HUES6 (cell line): ENCODE data around the gene BCL7C.
"Not testable (repeated sequence)": the region's sequence is repeated elsewhere in the genome, so short reads cannot be mapped to it uniquely, and the experiment has no call there.

ENCODE experiments used
- H3K27ac ChIP-seq: 2 replicates; pipeline ENCODE4 v1.7.0; 2013; ENCODE audit warnings: low read depth, mild to moderate bottlenecking, low read length, inconsistent platforms
- H3K27me3 ChIP-seq: 2 replicates; pipeline ENCODE4 v1.6.1; 2013; ENCODE audit warnings: low read length; ENCODE audit not compliant: control insufficient read depth, insufficient read depth
- H3K36me3 ChIP-seq: 2 replicates; pipeline ENCODE4 v1.6.1; 2013; ENCODE audit warnings: low read length; ENCODE audit not compliant: control insufficient read depth, insufficient read depth
- H3K4me1 ChIP-seq: 2 replicates; pipeline ENCODE4 v1.6.1; 2013; ENCODE audit warnings: low read length; ENCODE audit not compliant: control insufficient read depth, insufficient read depth
- H3K4me3 ChIP-seq: 2 replicates; pipeline ENCODE4 v1.5.1; 2013; ENCODE audit warnings: low read depth, low read length
- H3K9ac ChIP-seq: one replicate; pipeline ENCODE4 v1.6.1; 2013; ENCODE audit warnings: mild to moderate bottlenecking, low read length
- H3K9me3 ChIP-seq: 2 replicates; pipeline ENCODE4 v1.6.1; 2013; ENCODE audit warnings: low read depth, low read length; ENCODE audit not compliant: control insufficient read depth, insufficient read depth

BCL7C gene

DNA sequence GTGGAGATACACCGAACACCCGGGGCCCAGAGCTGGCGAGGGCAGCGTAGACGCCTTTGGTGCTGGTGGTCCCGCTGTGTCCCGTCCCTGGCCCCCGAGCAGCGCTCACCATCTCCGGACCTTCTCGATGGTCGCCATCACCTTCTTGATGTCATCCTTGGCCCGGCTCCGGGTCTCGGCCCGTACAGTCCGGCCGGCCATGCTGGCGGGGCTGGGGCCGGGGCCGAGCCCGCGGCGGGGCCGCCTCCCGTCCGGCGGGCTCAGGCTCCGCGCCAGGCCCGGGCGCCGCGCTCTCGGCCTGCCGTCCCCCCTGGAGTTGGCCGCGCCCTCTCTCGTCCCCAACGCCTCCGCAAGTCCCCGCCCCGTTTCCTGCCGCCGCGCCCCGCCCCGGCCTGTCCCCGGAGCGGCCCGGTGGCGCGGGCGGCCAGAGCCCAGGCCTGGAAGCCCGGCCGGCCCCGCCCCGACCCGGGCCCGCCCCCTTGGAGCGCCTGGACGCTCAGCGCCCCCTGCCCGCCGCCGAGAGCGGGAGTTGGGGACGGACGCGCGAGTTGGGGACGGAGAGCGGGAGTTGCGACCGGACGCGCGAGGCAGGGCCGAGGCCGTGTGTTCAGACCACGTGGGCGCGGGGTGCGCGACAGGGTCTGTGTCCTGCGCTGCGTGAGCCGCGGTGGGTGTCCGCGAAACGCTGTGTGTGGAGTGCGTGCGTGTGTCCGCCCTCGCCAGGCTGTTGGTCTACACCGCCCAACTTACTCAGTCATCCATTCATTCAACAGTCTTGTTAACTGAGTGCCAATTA, at the start of gene BCL7C:
Gene BCL7C, minus strand, starts transcription at position 334 of the 796 bp plus-strand sequence. Its CDS starts 133 bp downstream, at position 201.
- Histone ChIP-seq H3K9ac (peak within 1 kb of the TSS; percentile 94), H3K36me3 (peaks cover 8% of the 10 kb centered on the region), H3K27me3 (peaks cover 12% of the 10 kb centered on the region; the same call in 1 of the 2 replicates), H3K9me3 (no peaks in the 10 kb centered on the region), H3K4me3 (peak within 1 kb of the TSS; percentile 87), H3K4me1 (peaks cover 27% of the 10 kb centered on the region), H3K27ac (no peak within 1 kb of the TSS; the same call in 1 of the 2 replicates)

DNA sequence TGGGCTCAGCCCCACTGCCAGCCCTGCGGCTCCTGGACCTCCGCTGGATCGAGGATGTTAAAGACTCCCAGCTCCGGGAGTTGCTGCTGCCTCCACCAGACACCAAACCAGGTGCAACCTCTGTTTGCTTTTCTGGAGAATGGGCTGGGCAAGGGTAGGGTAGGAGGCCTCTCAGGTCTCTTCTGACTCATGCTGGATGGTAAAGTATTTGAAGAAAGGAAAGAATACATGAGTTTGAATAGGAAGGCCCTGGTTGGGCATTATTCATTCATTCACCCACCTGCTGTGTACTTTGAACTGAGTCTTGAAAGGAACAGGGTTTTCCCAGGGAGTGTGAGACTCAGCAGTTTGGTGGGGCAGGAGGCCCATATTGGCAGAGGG, 48.5 kb upstream of the BCL7C start:
- Histone ChIP-seq H3K27ac (no peak overlapping the region), H3K4me1 (peaks cover 19% of the 10 kb centered on the region), H3K27me3 (no peaks in the 10 kb centered on the region), H3K4me3 (no peak overlapping the region), H3K9me3 (no peaks in the 10 kb centered on the region), H3K36me3 (peaks cover 54% of the 10 kb centered on the region), H3K9ac (peak overlapping the region; percentile 27)

DNA sequence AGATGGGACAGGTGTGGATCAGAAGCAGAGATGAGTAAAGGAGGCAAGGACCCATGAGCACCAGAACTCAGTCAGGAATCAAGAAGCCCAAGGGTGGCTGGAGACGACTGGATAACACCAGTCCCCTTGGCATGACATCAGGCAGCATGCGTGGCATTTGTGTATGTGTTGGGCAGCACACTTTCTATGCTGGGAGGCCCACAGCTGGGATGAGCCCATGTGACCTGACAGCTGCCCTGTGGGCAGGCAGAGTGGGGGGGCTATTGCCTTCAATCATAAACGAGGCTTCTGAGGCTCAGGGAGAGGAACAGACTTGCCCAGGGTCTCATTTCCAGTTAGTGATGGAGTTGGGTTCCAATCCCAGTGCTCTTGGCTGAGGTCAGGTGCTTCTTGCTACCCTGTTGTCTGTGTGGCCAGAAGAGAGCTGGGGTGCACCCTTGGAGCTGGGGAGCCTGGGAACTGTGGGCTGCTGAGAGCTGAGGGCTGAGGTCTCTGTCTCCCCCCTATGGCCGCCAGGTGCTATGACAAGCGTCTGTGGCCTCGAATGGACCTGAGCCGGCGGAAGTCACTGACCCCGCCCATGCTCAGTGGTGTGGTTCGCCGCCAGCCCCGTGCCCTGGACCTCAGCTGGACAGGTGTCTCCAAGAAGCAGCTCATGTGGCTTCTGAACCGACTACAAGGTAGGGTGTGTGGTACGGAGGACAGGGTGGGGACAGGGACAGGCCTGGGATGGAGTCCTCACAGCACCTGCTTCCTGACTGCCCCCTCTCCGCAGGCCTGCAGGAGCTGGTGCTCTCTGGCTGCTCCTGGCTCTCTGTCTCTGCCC, 47.9 kb upstream of the BCL7C start:
- H3K9ac ChIP-seq, result peak overlapping the region; percentile 27
- H3K36me3 ChIP-seq, result peaks cover 56% of the 10 kb centered on the region
- H3K9me3 ChIP-seq, result no peaks in the 10 kb centered on the region
- peak overlapping the region; percentile 5; the same call in 1 of the 2 replicates for H3K4me3 ChIP-seq
- H3K4me1 ChIP-seq, result peaks cover 14% of the 10 kb centered on the region
- H3K27me3 ChIP-seq, result no peaks in the 10 kb centered on the region
- no peak overlapping the region for H3K27ac ChIP-seq

DNA sequence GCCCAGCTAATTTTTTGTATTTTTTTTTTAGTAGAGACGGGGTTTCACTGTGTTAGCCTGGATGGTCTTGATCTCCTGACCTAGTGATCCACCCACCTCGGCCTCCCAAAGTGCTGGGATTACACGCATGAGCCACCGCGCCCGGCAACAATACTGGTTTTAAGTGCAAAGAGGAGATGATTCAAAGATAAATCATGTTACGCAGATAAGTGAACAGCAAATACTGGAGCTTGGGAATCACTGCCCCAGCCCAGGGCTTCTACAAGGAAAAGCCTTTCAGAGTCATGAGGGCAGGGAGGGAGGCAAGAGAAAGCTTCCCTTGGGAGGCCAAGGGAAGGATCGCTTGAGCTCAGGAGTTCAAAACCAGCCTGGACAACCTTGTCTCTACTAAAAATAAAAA, 45.7 kb upstream of the BCL7C start:
- H3K27ac ChIP-seq, H3K4me3 ChIP-seq, H3K9me3 ChIP-seq, H3K9ac ChIP-seq, H3K27me3 ChIP-seq: not testable (repeated sequence)
- Histone ChIP-seq H3K36me3 (peaks cover 57% of the 10 kb centered on the region), H3K4me1 (peaks cover 14% of the 10 kb centered on the region)

DNA sequence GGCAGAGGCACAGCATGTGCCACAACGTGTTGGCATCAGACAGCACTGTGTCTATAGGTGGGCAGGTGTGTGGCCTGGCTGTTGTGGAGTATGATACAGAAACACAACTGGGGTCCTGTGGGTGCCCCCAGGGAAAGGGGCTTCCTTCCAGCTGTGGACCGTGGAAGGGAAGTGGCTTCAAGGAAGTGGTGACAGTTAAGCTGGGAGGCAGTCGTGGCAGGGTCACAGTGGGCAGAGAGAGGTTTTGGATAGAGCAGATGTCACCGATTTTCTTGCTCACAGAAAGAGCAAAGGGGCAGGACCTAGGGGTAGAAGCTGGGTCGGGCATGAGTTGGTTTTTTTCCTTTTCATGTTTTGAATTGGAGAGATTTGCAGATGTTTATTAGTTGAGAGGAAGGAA, 43.8 kb upstream of the BCL7C start:
- Histone ChIP-seq H3K27ac (no peak overlapping the region), H3K4me1 (peaks cover 12% of the 10 kb centered on the region), H3K27me3 (no peaks in the 10 kb centered on the region), H3K4me3 (no peak overlapping the region), H3K9me3 (no peaks in the 10 kb centered on the region), H3K36me3 (peaks cover 44% of the 10 kb centered on the region), H3K9ac (no peak overlapping the region)

DNA sequence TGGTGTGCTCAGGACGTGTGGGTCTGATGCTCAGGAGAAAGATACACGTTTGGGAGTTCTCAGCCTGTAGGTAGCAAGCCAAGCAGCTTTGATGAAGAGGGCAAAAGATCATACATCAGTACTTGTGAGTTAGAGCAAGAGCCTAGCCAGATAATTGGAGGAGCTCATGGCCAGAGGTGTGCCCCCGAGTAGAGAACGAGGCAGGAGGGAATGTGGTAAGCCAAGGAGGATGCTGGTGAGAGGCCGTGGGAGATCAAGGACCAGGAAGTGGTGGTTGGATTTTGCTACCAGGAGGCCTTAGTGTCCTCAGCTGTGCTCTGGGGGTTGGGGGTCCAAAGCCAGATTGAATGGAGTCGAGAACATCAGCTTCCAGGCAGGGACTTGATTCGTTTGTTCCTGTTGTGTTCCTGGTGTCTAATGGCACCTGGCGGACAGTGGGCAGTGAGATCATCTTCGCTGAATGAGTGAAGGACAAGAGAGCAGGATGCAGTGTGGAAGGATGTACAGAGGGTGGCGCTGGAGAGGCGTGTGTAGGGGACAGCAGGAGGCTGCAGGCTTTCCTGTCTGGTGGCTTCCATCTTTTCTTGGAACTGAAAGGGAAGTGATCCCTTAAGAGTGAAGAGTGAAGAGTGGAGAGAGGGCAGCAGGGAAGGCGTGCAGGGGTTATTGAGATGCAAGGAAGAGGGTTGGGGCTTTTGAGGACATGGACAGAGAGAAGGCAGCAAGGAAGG, 41.1 kb upstream of the BCL7C start:
- H3K4me1 ChIP-seq, result peaks cover 4% of the 10 kb centered on the region; the same call in 1 of the 2 replicates
- no peak overlapping the region for H3K9ac ChIP-seq
- H3K27ac ChIP-seq, result no peak overlapping the region
- H3K4me3 ChIP-seq, result no peak overlapping the region
- H3K9me3 ChIP-seq, result no peaks in the 10 kb centered on the region
- H3K27me3 ChIP-seq, result no peaks in the 10 kb centered on the region
- peaks cover 52% of the 10 kb centered on the region for H3K36me3 ChIP-seq

DNA sequence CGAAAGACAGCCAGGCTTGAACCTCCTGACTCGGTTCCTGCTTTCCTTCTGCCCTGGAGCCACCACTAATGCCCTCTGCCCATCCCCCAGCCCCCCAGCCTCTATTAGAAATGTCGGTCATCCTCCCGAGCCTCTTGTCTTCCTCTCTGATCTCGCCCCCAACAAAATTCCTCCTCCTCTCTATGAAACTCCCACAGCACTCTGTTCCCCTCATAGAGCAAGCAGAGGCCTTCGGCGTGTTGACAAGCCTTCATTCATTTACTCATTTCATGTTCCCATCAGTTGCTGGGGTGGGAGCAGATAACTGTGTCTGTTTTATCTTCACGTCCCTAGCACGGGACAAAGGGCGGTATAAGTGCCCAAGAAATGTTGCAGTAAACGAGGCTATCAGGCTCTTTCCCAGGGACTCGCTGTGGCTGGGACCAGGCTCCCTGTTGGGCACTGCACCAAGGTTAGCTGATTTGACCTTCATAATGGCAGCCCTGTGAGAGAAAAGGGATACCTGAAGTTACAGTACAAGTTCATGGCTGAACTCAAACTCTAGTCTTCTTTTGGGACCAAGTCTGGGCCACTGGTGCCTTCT, 37.3 kb upstream of the BCL7C start:
- Histone ChIP-seq H3K9ac (no peak overlapping the region), H3K27ac (no peak overlapping the region), H3K36me3 (peaks cover 60% of the 10 kb centered on the region), H3K4me1 (peaks cover 9% of the 10 kb centered on the region), H3K4me3 (no peak overlapping the region), H3K27me3 (no peaks in the 10 kb centered on the region), H3K9me3 (no peaks in the 10 kb centered on the region)

DNA sequence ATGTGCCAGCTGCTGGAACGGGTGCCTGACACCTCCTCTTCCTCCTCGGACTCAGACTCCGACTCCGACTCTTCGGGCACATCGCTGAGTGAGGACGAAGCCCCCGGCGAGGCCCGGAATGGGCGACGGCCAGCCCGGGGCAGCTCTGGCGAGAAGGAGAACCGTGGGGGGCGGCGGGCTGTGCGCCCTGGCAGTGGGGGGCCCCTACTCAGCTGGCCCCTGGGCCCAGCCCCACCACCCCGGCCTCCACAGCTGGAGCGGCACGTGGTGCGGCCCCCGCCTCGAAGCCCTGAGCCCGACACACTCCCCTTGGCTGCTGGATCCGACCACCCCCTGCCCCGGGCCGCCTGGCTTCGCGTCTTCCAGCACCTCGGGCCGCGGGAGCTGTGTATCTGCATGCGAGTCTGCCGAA, 36.3 kb upstream of the BCL7C start:
- H3K9me3 ChIP-seq, result no peaks in the 10 kb centered on the region
- peaks cover 9% of the 10 kb centered on the region for H3K4me1 ChIP-seq
- H3K9ac ChIP-seq, result no peak overlapping the region
- peaks cover 55% of the 10 kb centered on the region for H3K36me3 ChIP-seq
- no peak overlapping the region for H3K27ac ChIP-seq
- H3K27me3 ChIP-seq, result no peaks in the 10 kb centered on the region
- H3K4me3 ChIP-seq, result no peak overlapping the region

DNA sequence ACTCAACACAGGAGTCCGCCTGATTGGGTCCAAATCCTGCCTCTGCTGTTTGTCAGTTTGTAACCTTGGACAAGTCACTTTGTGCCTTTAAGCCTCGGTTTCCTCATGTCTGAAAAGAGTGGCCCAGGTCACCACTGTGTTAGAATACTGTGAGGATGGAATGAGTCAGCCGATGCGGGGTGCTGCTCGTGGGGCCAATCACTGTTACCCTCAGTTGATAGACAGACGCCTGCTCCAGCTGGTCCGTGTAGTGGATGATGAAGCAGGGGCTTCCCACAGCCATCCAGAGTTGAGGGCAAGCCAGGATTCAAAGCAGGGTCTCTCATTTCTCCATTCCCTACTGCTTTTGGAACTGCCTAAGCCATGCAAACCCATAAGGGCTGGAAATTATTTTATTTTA, 35.3 kb upstream of the BCL7C start:
- H3K27me3 ChIP-seq, result no peaks in the 10 kb centered on the region
- peaks cover 50% of the 10 kb centered on the region for H3K36me3 ChIP-seq
- H3K9me3 ChIP-seq, result no peaks in the 10 kb centered on the region
- no peak overlapping the region for H3K4me3 ChIP-seq
- H3K4me1 ChIP-seq, result peaks cover 4% of the 10 kb centered on the region
- no peak overlapping the region for H3K27ac ChIP-seq
- H3K9ac ChIP-seq, result no peak overlapping the region

DNA sequence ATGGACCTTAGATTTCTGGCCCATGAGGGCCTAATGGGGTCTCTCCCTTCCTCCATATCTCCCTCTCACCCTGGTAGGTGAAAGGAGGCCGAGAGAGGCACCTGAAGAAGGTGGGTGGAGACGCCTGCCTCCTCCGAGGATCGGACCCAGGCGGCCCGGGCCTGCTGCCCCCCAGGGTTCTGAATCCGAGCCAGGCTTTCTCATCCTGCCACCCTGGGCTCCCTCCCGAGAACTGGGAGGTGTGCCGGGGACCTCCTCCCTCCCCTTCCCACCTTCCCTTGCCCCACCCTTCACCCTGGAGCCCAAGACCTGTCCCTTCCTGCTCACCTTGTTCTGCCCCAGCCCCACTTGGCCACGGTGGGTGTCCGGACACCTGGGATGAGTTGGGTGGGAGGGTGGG, 34.5 kb upstream of the BCL7C start:
- peaks cover 50% of the 10 kb centered on the region for H3K36me3 ChIP-seq

More for the DNA sequence above, 34.5 kb upstream of the BCL7C start:
- Histone ChIP-seq H3K9ac (no peak overlapping the region), H3K4me3 (no peak overlapping the region), H3K9me3 (no peaks in the 10 kb centered on the region), H3K4me1 (peaks cover 4% of the 10 kb centered on the region), H3K27ac (no peak overlapping the region), H3K27me3 (no peaks in the 10 kb centered on the region)
